Common myeloid progenitor, CD34-positive (primary cell): ENCODE measurements around the gene CCDC3.

Source experiments
- CTCF ChIA-PET: fragments of 350-600 bp; sonication (Branson Sonifier 250); formaldehyde crosslinking; loops from one replicate; lab custom pipeline; 2021; ENCODE audit warnings: antibody characterized with exemption; lab: Charles Lee
- POLR2A ChIA-PET: fragments of 350-600 bp; sonication (Branson Sonifier 250); formaldehyde crosslinking; loops from one replicate; lab custom pipeline; 2021; ENCODE audit warnings: antibody characterized with exemption; lab: Charles Lee
- DNase-seq, 3 donors: peaks; one replicate each; pipeline versions ENCODE4 v3.0.0 to v3.0.0-alpha.2; 2013
- H3K27ac ChIP-seq, 2 experiments: 1 replicate in 1 of 2; 2 replicates in 1 of 2; pipeline ENCODE4 v1.7.0; 2013; ENCODE audit warnings: inconsistent platforms in 2 of 2, low read length in 2 of 2, mild to moderate bottlenecking in 2 of 2, low read depth in 1 of 2, moderate library complexity in 1 of 2; ENCODE audit not compliant: severe bottlenecking in 2 of 2, insufficient read depth in 1 of 2, poor library complexity in 1 of 2
- H3K27me3 ChIP-seq, 5 experiments: replicated peaks in 2 of 5; 1 replicate in 3 of 5; 2 replicates in 2 of 5; pipeline versions ENCODE4 v1.6.1 to v1.7.0; 2013; ENCODE audit warnings: low read length in 4 of 5, mild to moderate bottlenecking in 2 of 5, moderate library complexity in 2 of 5, inconsistent platforms in 1 of 5; ENCODE audit not compliant: insufficient read depth in 5 of 5, control insufficient read depth in 4 of 5
- H3K36me3 ChIP-seq, 4 experiments: 1 replicate in 2 of 4; 2 replicates in 2 of 4; pipeline versions ENCODE4 v1.6.1 to v1.7.0; 2013; ENCODE audit warnings: low read length in 3 of 4, control low read depth in 1 of 4, mild to moderate bottlenecking in 1 of 4; ENCODE audit not compliant: control insufficient read depth in 4 of 4, insufficient read depth in 4 of 4
- H3K4me1 ChIP-seq, 4 experiments: 1 replicate in 3 of 4; 2 replicates in 1 of 4; pipeline versions ENCODE4 v1.6.1 to v1.7.1; 2013; ENCODE audit warnings: low read length in 3 of 4, mild to moderate bottlenecking in 3 of 4, control low read depth in 1 of 4, inconsistent platforms in 1 of 4, moderate library complexity in 1 of 4; ENCODE audit not compliant: control insufficient read depth in 4 of 4, insufficient read depth in 4 of 4; ENCODE audit errors: control extremely low read depth in 1 of 4
- H3K4me3 ChIP-seq, 7 experiments: 1 replicate in 4 of 7; 2 replicates in 3 of 7; pipeline versions ENCODE4 v1.5.1 to v1.7.0; 2013; ENCODE audit warnings: mild to moderate bottlenecking in 7 of 7, low read length in 6 of 7, moderate library complexity in 6 of 7, inconsistent platforms in 2 of 7, low read depth in 2 of 7, control low read depth in 1 of 7; ENCODE audit not compliant: insufficient read depth in 4 of 7, control insufficient read depth in 1 of 7; ENCODE audit errors: extremely low read depth in 1 of 7
- H3K9me3 ChIP-seq, 5 experiments: 1 replicate in 4 of 5; 2 replicates in 1 of 5; pipeline versions ENCODE4 v1.6.1 to v1.7.1; 2013; ENCODE audit warnings: low read length in 4 of 5, mild to moderate bottlenecking in 2 of 5, inconsistent platforms in 1 of 5, low read depth in 1 of 5, moderate library complexity in 1 of 5; ENCODE audit not compliant: control insufficient read depth in 4 of 5, insufficient read depth in 2 of 5; ENCODE audit errors: control extremely low read depth in 1 of 5
- WGBS: methylation state at CpG from one replicate; pipeline ENCODE4 v1.1.5; 2013; ENCODE audit not compliant: insufficient coverage; 5-methylcytosine and 5-hydroxymethylcytosine counted together

Gene CCDC3

DNA sequence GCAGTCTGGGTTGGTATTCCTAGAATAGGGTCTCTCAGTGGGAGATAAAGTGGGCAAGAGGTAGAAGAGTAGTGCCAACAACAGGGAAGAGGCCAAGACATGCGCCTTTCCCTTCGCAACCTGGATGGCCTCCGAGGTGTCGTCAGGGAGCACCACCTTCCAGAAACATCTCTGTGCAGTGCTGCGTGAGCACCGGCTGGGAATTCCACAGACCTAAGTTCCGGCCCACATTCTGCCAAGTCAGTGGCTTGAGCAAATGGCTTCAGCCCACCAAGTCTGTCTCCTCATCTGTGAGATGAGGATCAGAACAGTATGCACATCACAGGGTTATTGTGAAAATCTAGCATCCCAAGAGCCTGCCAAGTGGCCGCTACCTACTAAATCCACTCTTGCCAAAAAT is 40.6 kb downstream of the CCDC3 start:
- Histone ChIP-seq H3K36me3 (no peaks in the 10 kb centered on the region), H3K27me3 (peaks cover 0 to 2% (median 0%) of the 10 kb centered on the region in 5 experiments), H3K4me3 (no peak overlapping the region), H3K9me3 (peaks cover 0 to 10% (median 3%) of the 10 kb centered on the region in 5 experiments), H3K4me1 (no peaks in the 10 kb centered on the region), H3K27ac (no peak overlapping the region)
- DNase-seq = no peak
- CTCF ChIA-PET = no interaction called here
- POLR2A ChIA-PET = no interaction called here
- WGBS = 100% methylated on average over 7 of the region's 8 CpGs

DNA sequence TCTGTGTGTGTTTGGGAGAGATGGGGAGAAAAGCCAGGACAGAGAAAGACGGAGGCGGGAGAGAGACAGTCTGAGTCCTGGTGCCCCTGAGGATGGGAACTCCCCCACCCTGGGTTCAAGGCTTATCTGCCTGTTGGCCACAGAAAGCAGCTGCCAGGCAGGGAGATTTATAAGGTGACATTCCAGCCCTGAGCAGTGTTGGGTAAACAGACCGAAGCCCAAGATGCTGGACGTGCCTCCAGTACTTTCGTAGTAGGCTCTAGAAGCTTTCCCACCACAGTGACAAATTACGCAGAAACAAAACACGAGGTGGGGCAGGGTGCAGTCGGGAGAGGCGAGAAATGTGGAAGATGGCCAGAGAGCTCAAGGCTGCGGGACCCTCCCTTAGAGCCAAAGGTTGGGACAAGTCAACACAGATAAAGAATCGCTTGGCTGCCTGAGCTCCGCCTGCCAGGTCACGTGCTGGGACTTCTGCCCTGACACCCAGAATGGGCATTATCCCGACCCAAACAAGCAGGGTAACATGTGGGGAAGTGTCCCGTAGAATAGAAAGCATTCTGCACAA is 41.1 kb downstream of the CCDC3 start:
- POLR2A ChIA-PET = no interaction called here

DNA sequence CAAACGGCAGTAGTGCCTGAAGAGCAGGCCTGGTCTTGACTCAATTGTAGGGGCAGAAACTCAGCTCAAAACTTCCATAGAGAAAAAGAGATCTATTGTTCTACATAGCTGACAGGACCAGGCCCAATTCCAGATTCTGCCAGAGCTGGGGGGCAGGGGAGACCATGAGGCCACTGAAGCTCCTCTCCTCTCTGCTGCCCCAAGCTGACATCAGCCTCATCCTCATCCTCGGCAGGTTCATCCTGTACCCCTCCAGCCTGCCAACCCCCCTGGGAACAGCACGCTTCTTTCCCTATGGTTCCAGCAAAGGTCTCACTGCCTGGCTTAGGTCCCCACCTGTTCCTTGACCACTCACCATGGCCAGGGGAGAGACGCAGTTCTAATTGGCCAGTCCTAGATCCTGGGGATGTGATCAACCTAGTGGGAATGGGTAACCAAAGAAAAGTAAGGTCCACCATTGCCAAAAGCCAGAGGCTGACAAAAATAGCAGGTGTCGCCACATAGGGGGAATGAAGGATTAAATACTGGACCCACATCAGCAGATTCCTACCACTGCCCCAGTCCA is 42.9 kb downstream of the CCDC3 start:
- POLR2A ChIA-PET = no interaction called here

More for the DNA sequence above, 41.1 kb downstream of the CCDC3 start:
- CTCF ChIA-PET = no interaction called here
- H3K4me1 ChIP-seq = no peaks in the 10 kb centered on the region
- H3K9me3 ChIP-seq = peaks cover 0 to 12% (median 3%) of the 10 kb centered on the region in 5 experiments
- no peak for DNase-seq
- peaks cover 0 to 2% (median 0%) of the 10 kb centered on the region in 5 experiments for H3K27me3 ChIP-seq
- H3K36me3 ChIP-seq = no peaks in the 10 kb centered on the region
- WGBS = 88% methylated on average over 15 of the region's 15 CpGs
- H3K27ac ChIP-seq = no peak overlapping the region
- no peak overlapping the region for H3K4me3 ChIP-seq

DNA sequence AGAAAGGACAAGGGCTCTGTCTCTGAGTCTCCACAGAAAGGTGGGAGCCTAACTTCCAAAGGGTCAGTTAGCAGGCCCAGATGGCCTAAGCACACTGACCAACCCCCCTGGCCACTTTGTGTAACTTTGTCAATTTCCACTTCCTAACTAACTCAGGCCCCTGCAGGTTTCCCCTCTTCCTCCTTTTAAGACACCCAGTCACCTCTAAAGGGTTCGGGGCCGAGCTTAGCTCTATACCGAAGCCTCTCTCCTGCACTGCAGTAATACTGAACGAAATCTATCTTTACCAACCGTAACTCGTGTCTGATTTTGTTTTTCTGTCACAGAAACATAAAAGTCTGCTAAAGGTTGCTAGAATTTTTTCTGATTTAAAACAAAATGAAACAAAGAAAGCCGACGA is 44.4 kb downstream of the CCDC3 start:
- no peak for DNase-seq
- H3K27me3 ChIP-seq = peaks cover 0 to 2% (median 0%) of the 10 kb centered on the region in 5 experiments
- peaks cover 1 to 28% (median 7%) of the 10 kb centered on the region in 5 experiments for H3K9me3 ChIP-seq
- 86% methylated on average over 8 of the region's 8 CpGs for WGBS
- no peaks in the 10 kb centered on the region for H3K4me1 ChIP-seq
- CTCF ChIA-PET = no interaction called here
- no peak overlapping the region for H3K27ac ChIP-seq
- POLR2A ChIA-PET = no interaction called here
- H3K4me3 ChIP-seq = no peak overlapping the region
- H3K36me3 ChIP-seq = no peaks in the 10 kb centered on the region

More for the DNA sequence above, 42.9 kb downstream of the CCDC3 start:
- CTCF ChIA-PET = no interaction called here
- H3K4me1 ChIP-seq = no peaks in the 10 kb centered on the region
- DNase-seq = no peak
- 100% methylated on average over 4 of the region's 5 CpGs for WGBS
- H3K4me3 ChIP-seq = no peak overlapping the region
- no peaks in the 10 kb centered on the region for H3K36me3 ChIP-seq
- H3K9me3 ChIP-seq = peaks cover 1 to 16% (median 3%) of the 10 kb centered on the region in 5 experiments
- H3K27me3 ChIP-seq = peaks cover 0 to 2% (median 0%) of the 10 kb centered on the region in 5 experiments
- H3K27ac ChIP-seq = no peak overlapping the region

DNA sequence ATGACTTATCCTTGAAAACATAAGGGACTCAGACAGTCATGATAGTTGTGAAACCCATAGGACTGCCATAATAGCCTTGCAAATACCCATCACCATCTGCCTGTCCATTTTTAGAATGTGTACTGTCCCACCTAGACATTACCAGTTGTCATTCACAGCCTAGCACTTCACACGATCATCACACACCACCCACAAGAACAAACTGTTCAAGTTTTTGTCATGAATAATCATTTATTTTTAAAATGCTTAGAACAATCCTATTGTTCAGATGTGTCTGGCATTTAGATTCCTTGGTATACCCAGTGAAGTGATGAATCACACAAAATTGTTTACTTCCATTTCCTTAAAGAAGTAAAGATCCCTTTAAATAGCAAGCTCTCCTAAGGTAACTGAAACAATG is 46.6 kb downstream of the CCDC3 start:
- Histone ChIP-seq H3K27me3 (no peaks in the 10 kb centered on the region), H3K4me3 (no peak overlapping the region), H3K36me3 (no peaks in the 10 kb centered on the region), H3K27ac (no peak overlapping the region), H3K9me3 (peaks cover 1 to 28% (median 7%) of the 10 kb centered on the region in 5 experiments), H3K4me1 (no peaks in the 10 kb centered on the region)
- DNase-seq = no peak
- no CpG with 5 or more reads among the region's 1 CpG for WGBS
- ChIA-PET POLR2A (no interaction called here), CTCF (no interaction called here)

DNA sequence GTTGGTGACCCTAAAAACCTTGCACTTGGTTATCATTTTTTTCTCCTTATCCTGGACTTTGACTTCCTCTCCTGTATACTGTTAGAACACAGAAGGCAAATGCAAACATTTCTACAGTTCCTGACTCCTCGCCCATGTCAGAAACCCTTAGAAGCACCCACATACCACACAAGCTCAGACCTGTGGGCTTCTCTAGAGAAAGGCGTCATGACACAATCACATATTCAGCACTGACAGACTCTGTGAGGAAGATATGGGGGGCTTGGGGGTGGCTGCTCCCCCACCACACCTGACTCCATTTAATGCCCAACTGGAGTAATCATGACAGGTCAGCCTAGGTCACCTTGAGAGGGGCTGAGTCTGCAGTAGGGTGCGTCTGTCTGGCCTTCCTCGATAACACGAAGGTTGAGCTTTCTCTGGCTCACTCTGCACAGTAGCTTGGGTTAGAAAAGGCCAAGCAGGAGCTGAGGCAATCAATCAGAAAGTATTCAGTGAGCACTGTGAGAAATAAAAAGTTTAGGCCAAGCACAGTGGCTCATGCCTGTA is 50.9 kb downstream of the CCDC3 start:
- H3K36me3 ChIP-seq = no peaks in the 10 kb centered on the region

DNA sequence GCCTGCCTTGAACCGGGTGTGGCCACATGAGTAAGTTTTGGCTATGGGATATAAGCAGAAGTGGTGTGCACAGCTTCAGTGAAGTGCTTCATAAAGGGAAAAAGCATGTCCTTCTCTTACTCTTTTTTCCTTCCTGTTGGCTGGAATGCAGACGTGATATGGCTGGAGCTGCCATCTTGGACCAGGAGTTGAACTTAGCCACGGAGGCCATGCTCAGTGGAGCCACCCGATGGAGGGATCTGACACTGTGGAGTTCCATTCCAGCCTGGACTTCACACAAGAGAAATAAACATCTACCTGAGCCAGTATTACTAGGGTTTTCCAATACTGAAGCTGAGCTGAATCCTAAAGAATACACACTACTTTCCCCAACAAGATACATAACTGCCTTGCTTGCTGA is 52.3 kb downstream of the CCDC3 start:
- ChIA-PET POLR2A (no interaction called here), CTCF (no interaction called here)
- H3K27ac ChIP-seq = no peak overlapping the region
- DNase-seq = no peak
- WGBS = 88% methylated on average over 4 of the region's 4 CpGs
- H3K4me1 ChIP-seq = no peaks in the 10 kb centered on the region
- H3K9me3 ChIP-seq = peaks cover 0 to 12% (median 4%) of the 10 kb centered on the region in 5 experiments
- no peaks in the 10 kb centered on the region for H3K36me3 ChIP-seq
- H3K27me3 ChIP-seq = no peaks in the 10 kb centered on the region
- no peak overlapping the region for H3K4me3 ChIP-seq

More for the DNA sequence above, 50.9 kb downstream of the CCDC3 start:
- 97% methylated on average over 3 of the region's 5 CpGs for WGBS
- POLR2A ChIA-PET = no interaction called here
- no peak for DNase-seq
- no peak overlapping the region for H3K4me3 ChIP-seq
- H3K4me1 ChIP-seq = no peaks in the 10 kb centered on the region
- H3K27ac ChIP-seq = no peak overlapping the region
- H3K27me3 ChIP-seq = no peaks in the 10 kb centered on the region
- H3K9me3 ChIP-seq = peaks cover 1 to 16% (median 4%) of the 10 kb centered on the region in 5 experiments
- CTCF ChIA-PET = no interaction called here
